NB4 (cell line): ENCODE results near the gene COL4A4.
"Not testable (repeated sequence)": the region's sequence is repeated elsewhere in the genome, so short reads cannot be mapped to it uniquely, and the experiment has no call there.

Experiments used
- CTCF ChIP-seq: IDR thresholded peaks from one replicate; pipeline ENCODE4 v1.5.1; 2012; ENCODE audit warnings: low read depth, low read length
- MAX ChIP-seq: IDR thresholded peaks from 2 replicates; pipeline ENCODE4 v1.6.1; 2011; ENCODE audit warnings: low read depth, low read length
- MYC ChIP-seq: IDR thresholded peaks from 2 replicates; pipeline ENCODE4 v1.6.1; 2011; ENCODE audit warnings: low read depth, low read length
- POLR2A ChIP-seq: IDR thresholded peaks from 2 replicates; pipeline ENCODE4 v1.6.1; 2011; ENCODE audit warnings: mild to moderate bottlenecking; ENCODE audit not compliant: insufficient read length; ENCODE audit errors: extremely low read depth

- TF ChIP-seq MAX, CTCF, POLR2A, MYC: not testable (repeated sequence)
Measured at GRCh38 chr2:227065065-227065464, 98.9 kb downstream of the COL4A4 start.
